NK-92 (cell line): ENCODE measurements around the gene MAP1LC3C.

Source experiments
- DNase-seq: peaks from one replicate; lab custom pipeline; 2025; ENCODE audit not compliant: unreplicated experiment; lab: John Stamatoyannopoulos, UW

Gene MAP1LC3C

GRCh38 chr1:241999026-241999425 is at the start of gene MAP1LC3C:
Gene MAP1LC3C, minus strand, starts transcription at chr1:241999098. Its CDS starts 90 bp downstream, at chr1:241999008.
- no peak for DNase-seq

DNA sequence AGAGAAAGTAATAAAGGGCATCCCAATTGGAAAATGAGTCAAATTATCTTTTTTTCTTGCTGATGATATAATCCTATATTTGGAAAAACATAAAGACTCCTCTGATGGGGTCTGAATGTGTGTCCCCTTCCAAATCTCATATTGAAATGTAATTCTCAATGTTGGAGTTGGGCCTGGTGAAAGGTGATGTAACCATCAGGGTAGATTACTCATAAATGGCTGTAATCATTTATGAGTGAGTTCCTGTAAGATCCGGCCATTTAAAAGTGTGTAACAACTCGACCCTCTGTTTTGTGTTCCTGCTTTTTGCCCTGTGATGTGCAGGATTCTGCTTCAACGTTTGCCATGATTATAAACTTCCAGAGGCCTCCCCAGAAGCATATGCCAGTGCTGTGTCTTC is 44.3 kb upstream of the MAP1LC3C start:
- DNase-seq, result no peak

GRCh38 chr1:242034392-242034791 is 35.5 kb upstream of the MAP1LC3C start:
- no peak for DNase-seq

GRCh38 chr1:242033447-242033846 is 34.5 kb upstream of the MAP1LC3C start:
- no peak for DNase-seq

DNA sequence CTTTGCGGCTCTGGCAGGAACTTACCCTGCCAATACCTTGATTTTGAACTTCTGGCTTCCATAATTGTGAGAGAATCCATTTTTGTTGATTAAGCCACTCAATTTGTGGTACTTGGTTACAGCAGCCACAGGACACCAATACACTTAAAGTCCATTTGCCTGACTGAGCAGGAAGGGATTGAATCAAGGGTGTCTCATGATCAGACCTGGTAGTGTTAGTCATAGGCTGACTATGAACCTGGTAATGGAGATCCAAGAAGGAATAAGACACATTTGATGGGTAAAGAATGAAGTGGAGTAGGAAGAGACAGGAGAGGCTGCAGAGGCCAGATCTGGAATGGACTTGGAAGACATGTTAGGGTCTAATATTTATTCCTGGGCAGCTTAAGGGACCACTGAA is 31.2 kb upstream of the MAP1LC3C start:
- no peak for DNase-seq

- no peak for DNase-seq
Measured at GRCh38 chr1:242025681-242026080, 26.8 kb upstream of the MAP1LC3C start.

DNA sequence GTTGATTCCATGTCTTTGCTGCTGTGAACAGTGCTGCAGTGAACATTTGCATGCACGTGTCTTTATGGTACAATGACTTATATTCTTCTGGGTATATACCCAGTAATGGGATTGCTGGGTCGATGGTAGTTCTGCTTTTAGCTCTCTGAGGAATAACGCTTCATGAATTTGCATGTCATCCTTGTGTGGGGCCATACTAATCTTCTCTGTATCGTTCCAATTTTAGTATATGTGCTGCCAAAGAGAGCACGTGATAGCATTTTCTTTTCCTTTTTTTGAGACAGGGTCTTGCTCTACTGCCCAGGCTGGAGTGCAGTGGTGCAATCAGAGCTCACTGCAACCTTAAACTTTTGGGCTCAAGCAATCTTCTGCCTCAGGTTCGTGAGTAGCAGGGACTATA is 24.9 kb upstream of the MAP1LC3C start:
- DNase-seq, result no peak

GRCh38 chr1:242019018-242019417 is 20.1 kb upstream of the MAP1LC3C start:
- no peak for DNase-seq

- no peak for DNase-seq
Measured at GRCh38 chr1:242017580-242018233, 18.8 kb upstream of the MAP1LC3C start.

DNA sequence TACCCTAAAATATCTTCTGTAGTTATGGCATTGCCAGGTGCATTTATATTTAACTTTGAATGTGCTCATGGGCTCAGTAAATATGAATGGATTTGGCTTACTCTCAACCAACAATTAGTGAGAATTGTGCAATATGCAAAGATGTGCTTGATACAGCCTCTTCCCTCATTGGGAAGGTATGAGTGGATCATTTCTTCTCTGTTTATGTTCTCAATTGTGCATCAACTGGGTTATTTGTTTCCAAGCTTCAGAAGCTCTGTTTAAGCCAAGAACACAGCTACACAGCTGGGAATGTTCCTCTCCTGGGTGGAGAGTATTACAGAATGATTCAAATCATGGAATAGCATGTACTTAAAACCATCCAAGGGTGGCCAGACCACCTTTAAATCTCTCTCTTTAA is 17.6 kb upstream of the MAP1LC3C start:
- DNase-seq, result no peak

DNA sequence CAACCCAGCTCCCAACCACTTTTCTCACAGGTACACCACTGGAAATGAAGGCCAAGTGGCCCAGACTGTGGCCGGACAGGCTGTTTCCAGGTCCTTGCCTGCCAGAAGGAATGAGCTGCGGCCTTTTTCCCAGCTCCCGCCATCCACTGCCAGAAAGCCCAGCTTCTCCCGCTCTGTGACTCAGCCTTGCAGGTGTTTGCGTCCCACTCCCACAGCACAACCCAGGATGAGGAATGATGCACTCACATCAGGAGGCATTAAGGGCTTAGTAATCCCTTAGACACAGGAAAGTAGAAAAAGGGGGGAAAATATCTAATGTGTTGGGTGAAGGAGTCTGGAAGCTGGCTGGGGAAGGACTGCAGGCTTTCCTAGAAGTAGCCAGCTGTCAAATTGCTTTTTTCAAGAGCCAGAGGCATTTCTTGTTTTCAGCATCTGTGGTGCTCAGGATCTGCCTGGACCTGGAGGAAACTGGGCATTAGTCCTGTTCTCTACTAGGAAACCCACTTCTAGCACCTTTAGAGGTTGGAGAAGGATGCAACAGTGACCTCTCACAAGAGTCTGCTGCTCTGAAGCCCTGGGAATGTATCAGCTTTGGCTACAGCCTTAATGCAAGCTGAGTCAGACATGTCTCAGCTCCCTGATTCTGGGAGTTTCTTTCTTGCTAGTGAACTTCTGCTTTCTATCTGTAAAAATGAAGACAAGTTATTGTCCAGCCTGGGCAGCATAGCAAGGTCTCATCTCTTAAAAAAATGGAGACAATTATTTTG is 13.2 kb upstream of the MAP1LC3C start:
- no peak for DNase-seq

DNA sequence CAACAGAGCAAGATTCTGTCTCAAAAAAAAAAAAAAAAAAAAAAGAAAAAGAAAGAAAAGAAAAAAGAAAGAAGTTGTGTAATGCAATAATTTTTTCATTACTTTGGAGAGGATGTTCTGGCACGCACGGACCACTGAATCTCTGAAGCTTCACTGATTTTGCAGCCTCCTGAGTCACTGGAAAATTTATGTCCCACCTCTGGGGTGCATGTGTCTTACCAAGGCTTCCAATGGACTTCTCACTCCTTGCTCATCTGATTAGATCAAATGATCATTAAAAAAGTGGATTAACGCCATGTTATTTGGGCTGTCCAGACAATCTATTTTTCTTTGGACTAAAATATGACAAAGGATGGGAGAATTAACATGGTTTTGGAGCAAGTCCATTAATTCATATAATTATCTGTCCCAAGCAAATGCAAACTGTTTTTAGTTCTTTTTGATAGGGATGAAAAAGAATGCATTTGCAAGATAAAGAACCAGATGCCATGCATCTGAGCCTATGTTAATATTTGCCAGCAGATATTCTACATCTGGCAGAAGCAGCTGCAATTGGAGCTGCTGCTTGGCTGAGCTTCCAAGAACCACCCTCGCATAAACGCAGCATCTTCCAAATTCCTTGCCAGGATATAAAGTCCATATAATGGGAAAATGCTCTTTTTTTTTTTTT is 10.1 kb upstream of the MAP1LC3C start:
- DNase-seq, result no peak

DNA sequence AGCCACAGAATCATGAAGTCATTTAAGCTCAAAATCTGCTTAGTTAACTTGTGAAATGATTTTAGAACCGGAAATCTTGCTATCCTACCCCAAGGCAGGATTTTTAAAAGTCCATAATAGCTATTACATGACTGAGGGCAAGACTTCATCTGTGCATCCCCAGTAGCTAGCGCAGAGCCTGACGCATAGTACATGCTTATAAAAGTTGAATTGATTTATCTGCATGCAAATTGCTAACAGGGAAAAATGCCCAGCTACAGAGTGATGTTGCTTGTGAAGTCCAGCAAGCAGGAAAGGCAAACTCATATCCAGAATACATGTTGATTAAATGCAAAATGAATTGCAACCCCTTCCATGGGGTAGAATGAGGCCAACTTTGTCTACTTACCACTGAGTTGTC is 8.1 kb upstream of the MAP1LC3C start:
- DNase-seq, result no peak

- DNase-seq, result no peak
Measured at GRCh38 chr1:242005866-242006535, 7.1 kb upstream of the MAP1LC3C start.

- no peak for DNase-seq
Measured at GRCh38 chr1:242004751-242005495, 6.0 kb upstream of the MAP1LC3C start.

DNA sequence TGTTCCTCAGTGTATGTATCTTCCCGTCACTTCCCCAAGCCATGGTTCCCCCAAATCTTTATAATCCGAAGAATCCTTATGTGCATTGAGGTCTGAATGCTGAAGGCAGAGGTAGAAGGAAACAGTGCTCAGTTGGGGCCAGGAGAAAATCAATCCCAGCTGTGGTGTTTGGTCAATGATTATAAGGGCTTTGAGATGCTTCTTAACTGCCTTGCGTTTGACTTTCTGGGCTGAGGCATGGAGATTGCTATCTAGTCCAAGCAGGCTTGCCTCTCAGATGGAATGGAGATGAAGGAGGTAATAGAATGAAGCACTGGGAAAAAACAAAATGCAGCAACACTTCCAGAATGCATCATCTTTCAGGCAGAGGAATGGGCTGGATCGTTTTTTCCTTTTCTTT is 3.6 kb upstream of the MAP1LC3C start:
- DNase-seq, result no peak

- DNase-seq, result no peak
Measured at GRCh38 chr1:242002072-242002471, 3.2 kb upstream of the MAP1LC3C start.

- no peak for DNase-seq
Measured at GRCh38 chr1:242000434-242000833, 1.5 kb upstream of the MAP1LC3C start.

DNA sequence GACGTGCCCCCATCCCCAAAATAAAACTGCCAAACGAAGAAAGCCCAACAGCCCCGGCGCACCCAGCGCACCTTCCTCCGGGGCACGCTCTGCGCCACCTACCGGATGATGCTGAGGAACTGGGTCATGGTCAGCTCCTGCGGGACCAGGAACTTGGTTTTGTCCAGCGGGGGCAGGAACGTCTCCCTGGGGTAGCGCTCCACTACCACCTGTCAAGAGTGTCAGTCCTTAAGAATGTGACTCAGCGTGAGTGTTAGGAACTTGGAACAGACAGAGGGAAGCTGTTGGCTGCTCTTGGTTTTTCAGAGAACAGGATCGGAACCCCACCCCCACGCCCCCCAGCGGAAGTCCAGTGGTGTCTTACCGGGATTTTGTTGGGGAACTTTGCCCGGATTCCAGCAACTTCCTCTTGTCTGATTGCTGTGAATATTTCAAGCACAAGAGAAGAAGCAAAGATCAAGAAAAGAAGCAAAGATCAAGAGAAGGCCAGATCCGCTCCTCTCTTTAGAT is 431 bp downstream of the MAP1LC3C start:
- no peak for DNase-seq

- DNase-seq, result no peak
Measured at GRCh38 chr1:241997401-241997998, 1.4 kb downstream of the MAP1LC3C start.
